HG03139 (cell line): ENCODE data around the gene LCORL.
"Not testable (repeated sequence)": the region's sequence is repeated elsewhere in the genome, so short reads cannot be mapped to it uniquely, and the experiment has no call there.

Experiments used
- ATAC-seq: cut with Tn5 transposase; IDR thresholded peaks from one replicate; pipeline ENCODE4 v1.9.1; 2021; ENCODE audit not compliant: unreplicated experiment

LCORL gene

DNA sequence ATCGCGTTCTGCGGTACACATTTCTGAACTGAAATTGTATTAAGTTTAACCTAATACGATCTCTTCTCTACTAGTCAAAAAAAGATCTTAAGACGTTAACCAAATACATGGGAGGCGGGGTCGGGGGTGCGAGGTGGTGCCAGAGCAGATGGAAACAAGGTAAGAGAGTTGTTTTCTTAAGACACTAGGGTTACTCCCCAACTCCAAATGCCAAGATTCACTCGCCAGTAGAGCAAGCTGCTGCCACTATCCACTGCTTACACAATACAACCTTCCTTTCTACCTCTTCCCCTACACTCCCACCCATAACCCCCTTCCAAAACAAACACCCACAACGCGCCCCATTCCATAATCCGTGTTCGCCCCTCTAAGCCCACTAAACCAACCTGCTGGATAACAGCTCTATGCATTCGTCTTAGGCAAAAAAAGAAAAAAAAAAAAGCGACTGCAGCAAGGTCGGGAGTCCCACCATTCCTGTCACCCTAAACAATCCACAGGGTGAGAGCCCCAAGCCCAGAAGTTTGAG is 1.3 kb downstream of the LCORL start:
- no peak for ATAC-seq

DNA sequence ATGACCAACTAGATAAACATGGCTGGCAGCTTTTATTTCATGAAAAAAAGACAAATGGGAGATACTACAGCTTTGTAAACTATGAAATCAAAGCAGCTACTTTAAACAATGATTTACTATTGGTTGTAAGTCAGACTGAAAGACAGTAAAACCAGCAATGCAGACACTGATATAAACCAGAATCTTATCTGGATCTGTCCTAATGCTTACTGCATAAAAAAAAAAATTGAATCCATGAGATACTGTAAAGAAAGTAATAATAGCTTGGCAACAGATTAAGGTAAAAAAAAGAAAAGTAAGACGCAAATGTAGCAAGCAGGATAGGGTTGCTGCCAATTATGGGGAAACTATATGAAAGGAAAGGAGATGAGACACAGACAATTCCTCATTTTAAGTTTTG is 7.3 kb downstream of the LCORL start:
- ATAC-seq = no peak

DNA sequence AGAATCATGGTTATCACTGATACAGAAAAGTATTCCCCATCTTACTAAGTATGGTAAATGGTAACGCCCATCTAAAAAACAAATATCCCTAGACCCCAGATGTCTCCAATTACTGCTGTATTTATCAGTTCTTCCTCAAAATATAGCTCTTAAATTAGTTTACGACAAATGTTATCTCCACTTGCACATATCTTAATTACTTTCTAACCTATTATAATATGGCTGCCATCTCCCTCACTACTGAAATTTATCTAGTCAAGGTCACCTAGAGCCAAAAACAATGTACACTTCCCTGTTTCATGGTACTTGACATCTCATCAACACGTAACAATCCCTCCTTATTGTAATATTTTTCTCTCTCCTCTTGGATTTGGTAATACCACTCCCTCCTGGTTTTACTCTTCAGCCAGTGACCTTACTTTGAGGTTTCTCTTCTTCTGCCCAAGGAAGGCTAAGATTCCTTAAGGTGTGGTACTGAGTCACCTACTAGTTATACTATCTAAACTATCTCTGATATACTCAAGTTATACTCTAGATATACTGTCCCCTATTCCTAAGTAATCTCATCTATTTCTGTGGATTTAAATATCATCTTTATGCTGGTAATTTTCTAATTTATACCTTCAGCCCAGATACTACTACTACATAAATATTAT is 8.6 kb downstream of the LCORL start:
- ATAC-seq = no peak

DNA sequence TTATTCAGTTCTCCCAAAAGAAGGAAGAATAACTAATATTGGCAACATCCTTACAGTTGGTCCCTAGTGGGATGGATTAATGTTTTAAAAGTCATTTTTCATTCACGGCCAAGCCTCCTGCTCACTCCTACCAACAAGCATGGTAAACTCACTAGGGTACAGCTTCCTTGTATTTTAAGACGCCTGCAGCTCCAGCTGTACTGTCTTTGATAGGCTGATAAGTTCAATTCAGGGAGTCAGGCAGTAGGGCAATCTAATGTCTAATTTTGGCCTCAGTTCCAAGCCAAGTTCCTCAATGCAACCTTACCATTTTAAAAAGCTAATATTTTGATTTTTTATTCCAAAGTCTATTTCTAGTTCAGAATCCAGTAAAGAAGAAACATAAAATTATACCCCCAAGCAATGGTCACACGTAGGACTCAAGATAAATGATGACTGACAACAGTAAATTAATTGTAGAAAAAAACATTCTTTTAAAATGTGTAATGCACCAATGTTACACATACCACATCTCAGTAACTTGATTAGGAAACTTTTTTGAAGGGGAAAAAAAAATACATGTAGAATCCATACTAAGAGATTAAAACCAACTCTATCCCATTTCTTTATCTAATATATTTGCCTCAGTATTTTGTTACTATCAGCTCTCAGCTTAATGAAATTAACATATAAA is 9.3 kb downstream of the LCORL start:
- ATAC-seq = no peak

DNA sequence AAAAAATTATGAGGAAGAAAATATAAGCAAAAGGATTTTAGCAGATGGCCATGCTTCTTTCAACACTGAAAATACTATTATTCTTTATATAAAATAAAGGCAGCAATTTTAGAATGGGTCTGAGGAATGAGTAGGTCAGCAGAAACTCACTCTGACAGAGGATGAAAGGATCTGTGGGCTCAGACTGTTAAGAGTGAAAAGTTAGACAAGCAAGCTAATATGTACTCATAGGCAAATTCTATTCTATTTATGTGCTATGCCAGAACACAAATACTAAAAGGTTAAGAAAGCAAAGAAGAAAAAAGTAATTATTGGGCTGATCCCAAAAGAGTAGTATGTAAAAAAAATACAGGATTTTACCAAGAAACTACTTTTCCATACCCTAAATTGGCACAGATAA is 13.9 kb downstream of the LCORL start:
- no peak for ATAC-seq

DNA sequence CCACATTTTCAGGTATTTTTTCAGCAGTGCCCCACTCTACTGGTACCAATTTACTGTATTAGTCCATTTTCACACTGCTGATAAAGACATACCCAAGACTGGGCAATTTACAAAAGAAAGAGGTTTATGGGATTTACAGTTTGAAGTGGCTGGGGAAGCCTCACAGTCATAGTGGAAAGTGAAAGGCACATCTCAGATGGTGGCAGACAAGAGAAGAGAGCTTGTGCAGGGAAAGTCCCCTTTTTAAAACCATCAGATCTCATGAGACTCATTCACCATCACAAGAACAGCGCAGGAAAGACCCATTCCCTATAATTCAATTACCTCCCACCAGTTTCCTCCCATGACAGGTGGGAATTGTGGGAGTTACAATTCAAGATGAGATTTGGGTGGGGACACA is 15.1 kb downstream of the LCORL start:
- ATAC-seq = not testable (repeated sequence)

DNA sequence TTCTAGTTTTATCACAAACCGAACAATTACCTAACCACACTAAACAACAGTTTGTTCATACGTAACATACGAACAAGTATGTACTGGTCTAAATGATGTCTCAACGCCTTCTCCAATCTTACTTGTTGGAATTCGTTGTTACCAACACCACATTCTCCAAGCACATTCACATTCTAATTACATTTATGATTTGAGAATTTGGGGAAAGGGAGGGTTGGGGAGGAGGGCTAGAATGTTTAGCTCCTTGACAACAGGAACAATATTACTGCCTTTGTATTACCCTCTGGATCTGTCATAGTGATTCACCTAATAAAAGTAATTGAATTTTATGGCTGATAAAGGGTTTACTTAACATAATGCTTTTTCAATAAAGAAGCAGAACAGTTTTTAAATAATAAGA is 24.4 kb downstream of the LCORL start:
- no peak for ATAC-seq

DNA sequence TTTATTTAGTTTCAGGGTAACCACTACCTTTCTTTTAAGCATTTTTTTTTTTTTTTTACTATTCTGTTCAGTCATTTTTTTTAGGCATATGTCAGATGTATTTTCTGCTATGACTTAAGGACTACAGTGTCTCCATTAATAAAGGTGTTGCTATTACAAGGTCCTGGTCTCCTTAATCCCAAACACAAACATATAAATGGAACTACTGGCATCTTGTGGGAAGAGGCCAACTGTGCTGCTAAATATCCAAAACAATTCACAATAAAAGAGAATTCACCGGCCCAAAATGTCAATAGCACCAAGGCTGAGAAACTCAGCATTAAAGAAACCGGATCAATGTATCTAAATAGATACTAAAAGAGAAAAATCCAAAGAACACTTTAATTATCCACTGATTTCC is 26.4 kb downstream of the LCORL start:
- ATAC-seq = no peak

DNA sequence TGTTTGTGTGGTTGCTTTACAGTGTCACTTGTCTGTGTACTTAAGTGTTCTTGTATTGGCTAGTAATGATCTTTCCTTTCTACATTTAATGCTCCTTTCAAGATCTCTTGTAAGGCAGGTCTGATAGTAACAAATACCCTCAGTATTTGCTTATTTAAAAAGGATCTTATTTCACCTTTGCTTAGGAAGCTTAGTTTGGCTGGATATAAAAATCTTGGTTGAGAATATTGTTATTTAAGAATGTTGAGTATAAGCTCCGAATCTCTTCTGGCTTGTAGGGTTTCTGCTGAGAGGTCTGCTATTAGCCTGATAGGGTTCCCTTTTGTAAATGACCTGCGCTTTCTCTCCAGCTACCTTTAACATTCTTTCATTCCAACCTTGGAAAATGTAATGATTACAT is 35.7 kb downstream of the LCORL start:
- ATAC-seq = no peak

DNA sequence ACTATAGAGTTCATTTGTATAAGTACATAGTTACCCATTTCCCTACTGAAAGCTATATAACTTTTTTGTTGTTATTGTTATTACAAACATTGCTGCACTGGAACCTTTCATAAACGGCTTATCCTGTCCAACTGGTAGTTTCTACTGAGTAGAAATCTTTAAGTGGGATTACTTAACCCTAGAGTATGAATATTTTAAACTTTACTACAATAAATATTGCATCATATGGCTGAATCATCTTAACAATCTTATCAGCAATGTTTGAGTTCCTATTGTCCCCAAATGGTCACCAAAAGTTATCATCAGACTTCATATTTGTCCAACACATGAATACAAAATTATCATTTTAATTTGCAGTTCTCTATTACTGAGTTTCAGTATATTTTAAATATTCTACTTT is 40.5 kb downstream of the LCORL start:
- no peak for ATAC-seq

DNA sequence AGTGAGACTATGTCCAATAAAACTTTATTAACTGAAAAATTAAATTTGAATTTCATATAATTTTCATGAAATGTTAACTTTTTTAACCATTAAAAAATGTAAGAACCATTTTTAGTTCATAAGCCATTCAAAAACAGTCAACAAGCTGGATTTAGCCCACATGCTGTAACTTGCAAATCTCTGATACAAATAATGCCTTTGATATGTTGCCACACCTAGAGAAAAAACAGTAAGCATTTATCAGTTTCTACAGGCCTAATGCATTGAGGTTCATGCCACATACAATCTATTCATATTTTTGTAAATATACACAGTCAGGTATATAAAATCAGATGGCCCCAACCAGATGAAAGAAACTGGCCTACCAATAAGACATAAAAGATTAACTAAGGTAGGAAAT is 52.8 kb downstream of the LCORL start:
- no peak for ATAC-seq

DNA sequence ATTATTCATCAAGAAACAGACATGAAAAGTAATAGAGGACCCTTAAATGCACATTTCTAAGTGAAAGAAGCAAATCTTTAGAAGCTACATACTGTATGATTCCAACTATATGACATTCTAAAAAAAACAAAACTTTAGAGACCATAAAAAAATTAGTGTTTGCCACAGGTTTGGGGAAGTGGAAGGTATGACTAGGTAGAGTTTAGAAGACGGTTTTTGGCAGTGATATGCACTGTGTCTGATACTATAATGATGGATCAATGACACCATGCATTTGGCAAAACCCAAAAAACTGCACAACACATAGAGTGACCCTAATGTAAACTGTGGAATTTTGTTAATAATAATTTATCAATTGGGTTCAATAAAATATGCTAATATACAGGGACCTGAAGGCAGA is 54.5 kb downstream of the LCORL start:
- no peak for ATAC-seq

DNA sequence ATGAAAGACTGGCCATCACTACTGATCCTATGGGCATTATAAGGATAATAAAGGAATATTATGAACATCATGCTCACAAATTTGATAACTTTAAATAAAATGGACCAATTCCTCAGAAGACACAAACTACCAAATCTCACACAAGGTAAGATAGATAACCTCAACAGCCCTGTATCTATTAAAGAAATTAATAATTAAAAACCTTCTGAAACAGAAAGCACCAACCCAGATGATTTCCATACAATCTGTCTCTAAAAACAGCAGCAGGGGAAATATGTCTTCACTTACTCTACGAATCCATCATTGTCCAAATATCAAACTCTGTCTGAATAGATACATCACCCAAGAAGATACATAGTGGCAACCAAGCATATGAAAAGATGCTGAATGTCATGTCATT is 55.2 kb downstream of the LCORL start:
- ATAC-seq = no peak

DNA sequence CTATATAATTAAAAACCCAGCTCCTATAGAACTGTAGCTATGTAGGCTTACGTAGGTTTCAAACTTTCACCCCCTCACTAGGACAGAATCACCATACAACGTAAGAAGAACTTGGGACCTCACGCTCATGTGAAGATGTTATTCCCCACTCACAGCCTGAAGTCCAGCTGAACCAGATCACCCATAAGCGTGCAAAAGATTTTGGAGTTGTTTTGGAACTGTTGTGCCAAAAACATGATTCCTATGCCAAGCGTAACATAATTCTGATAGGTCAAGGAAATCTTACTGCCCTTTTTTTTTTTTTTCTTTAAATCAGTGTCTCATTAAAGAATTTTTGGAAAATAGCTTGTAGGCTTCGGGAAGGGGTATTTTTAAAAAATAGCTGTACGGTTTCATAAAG is 57.0 kb downstream of the LCORL start:
- ATAC-seq = no peak

DNA sequence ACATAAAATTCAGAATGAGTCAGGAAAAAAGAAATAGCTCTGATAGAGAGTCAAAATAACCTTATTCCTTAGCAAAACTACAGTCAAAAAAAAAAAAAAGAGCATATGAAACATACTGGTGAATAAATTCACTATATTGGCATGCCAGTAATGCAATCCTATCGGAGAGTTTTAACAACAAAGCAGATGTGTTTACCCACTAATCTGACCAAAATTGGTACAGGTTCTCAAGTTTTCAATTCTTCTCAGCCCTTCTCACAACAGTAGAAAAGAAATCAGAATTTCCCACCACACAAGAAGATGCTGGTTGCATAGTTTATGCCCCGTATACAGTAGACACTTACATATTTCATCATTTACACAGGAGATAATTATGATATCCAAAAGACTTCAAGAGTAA is 59.4 kb downstream of the LCORL start:
- no peak for ATAC-seq

DNA sequence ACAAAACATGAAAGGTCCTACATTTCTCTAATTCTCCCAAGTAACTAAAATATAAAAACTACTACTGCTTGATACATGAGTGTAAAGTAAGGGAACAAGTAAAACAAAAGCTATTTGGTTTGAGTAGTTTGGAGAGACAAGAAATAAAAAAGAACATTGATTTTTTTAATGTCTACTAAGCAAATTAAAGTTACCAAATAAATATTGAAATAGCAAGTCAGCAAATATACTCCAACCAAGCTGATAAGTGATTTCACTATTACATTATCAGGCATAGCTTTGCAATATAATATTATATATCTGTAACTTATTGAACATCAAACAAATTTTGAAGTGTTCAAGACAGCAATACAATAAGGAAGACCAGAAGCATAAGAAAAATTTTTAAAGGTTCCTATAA is 60.3 kb downstream of the LCORL start:
- no peak for ATAC-seq

DNA sequence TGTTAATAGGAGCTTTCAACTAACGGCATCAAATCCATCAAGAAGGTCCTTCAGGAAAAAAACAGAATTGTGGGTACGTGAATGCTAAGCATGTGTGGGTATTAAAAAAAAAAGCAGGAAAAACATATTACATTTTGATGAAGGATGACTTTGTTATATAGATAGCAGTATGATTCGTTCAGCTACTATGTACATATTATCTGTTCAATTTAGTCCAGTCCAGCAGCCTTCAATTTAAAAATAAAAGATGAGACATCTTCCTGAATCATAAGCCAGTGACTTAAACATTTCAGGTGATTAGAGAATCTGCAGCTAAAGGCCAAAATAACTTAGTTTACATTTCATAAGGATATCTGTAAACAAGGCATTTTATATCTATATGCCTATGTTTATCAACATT is 63.4 kb downstream of the LCORL start:
- no peak for ATAC-seq

DNA sequence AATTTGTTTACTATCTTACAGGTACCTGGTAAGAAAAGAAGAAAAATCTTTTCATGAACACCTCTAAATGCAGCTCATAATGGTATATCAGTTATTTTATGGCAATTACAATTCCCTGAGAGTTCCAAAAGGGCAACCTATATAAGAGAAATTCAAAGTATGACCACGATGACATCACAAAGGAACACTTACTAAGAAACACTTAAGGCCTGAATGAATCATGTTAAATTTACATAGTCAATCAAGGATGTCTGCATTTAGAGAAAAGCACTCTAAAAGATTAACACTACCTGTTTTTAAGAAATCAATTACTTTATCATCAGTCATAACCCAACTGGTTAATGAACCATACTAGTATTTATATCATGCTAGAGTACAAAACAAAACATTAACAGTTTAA is 63.9 kb downstream of the LCORL start:
- no peak for ATAC-seq

DNA sequence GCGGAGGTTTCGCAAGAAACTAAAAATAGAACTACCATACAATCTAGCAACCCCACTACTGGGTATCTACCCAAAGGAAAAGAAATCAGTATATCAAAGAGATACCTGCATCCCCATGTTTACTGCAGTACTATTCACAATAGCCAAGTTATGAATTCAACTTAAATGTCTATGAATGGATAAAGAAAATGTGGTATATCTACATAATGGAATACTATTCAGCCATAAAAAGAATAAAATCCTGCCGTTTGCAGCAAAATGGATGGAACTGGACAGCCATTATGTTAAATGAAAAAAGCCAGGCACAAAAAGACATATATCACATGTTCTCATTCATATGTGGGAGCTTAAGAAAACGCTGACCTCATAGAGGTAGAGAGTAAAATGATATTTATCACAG is 65.3 kb downstream of the LCORL start:
- no peak for ATAC-seq

DNA sequence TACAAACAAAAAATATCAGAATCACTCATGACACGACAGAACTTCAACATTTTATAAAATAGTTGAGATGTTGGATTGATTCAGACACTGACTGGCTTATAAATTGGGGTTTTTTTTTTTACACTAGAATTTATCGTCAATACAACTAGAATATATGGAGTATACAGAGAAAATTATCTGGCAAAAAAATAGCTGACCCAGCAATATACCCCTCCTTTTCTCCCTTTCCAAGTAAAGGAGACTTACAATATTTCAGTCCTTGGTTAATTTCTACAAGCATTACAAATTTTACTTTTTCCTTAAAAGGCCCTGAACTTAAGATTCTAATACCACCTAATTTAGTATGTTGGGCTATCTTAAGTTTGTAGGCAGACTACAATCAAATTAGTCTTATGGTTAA is 76.3 kb downstream of the LCORL start:
- no peak for ATAC-seq

DNA sequence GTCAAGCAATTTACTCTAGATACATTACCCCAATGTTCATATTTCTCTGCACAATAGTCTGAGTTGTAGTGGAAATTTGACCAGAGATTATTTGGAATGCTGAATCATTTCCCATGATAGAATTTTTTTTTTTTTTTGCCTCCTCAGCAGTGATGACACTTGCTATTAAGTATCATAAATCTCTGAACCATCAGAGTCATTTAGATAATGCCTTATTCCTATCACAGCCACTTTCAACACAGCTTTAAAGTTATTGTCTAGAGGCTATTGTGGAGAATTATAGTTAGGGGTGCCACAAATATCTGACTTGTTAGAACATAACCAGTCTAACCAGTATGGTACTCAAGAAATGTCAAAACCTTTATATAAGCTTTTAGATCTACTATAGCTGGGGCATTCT is 79.8 kb downstream of the LCORL start:
- no peak for ATAC-seq

DNA sequence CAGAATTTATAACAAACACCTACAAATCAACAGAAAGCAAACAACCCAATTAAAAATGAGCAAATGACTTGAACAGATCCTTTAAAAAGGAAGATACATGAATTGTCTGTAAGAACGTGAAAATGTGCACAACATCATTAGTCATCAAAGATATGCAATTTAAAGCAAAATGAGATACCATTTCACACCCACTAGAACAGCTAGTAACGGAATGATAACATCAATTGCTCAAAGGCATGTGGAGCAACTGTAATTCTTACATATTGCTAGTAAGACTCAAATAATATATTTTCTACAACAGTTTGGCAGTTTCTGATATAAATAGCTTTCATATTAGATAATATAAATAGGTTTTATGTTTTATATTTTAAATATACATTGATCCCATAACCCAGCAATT is 82.5 kb downstream of the LCORL start:
- no peak for ATAC-seq

DNA sequence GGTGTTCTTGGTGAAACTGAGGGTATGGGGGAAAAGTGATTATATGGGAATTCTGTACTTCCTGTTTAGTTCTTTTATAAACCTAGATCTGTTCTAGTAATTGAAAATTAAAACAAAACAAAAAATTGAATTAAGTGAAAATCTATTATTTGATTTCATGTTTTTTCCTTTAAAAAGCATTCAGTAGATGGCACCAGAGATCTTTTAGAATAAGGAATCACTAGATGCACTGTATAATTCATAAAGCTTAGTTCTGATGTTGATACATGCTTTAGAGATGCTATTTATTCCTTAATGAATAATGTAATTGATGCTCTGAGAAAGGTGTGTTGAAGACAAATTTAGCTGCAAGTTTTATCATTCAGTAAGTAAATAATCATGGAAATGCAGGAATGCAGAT is 87.3 kb downstream of the LCORL start:
- ATAC-seq = no peak
